Naive B cell (primary cell): ENCODE measurements around the gene RILPL1. TPM values are rescaled to one million over a fixed set of nuclear protein-coding genes. Genes with fewer than 3 reads are reported as not detected.
"Not testable (repeated sequence)": the region's sequence is repeated elsewhere in the genome, so short reads cannot be mapped to it uniquely, and the experiment has no call there.

ENCODE experiments used
- ATAC-seq, 2 donors: fragments of 150-1000 bp; cut with Tn5 transposase; 2 replicates each; pipeline ENCODE4 v1.10.0; 2021; ENCODE audit warnings: low read depth in 2 of 2, mild to moderate bottlenecking in 2 of 2, moderate library complexity in 2 of 2
- DNase-seq: peaks from one replicate; pipeline ENCODE4 v3.0.0; 2022
- H3K27ac Mint-ChIP-seq, 6 donors: one replicate each; pipeline ENCODE4 v1.8.0; 2020 to 2022; ENCODE audit warnings: mild to moderate bottlenecking in 6 of 6, mixed read lengths in 6 of 6, moderate library complexity in 5 of 6, inconsistent platforms in 2 of 6
- H3K27me3 Mint-ChIP-seq, 3 donors: one replicate each; pipeline ENCODE4 v1.8.0; 2021 to 2022; ENCODE audit warnings: mixed read lengths in 3 of 3, mild to moderate bottlenecking in 1 of 3
- H3K36me3 Mint-ChIP-seq, 2 donors: one replicate each; pipeline ENCODE4 v1.8.0; 2020 to 2022; ENCODE audit warnings: mixed read lengths in 2 of 2, inconsistent platforms in 1 of 2, mild to moderate bottlenecking in 1 of 2
- H3K4me1 Mint-ChIP-seq, 3 donors: one replicate each; pipeline ENCODE4 v1.8.0; 2020 to 2022; ENCODE audit warnings: mixed read lengths in 3 of 3, inconsistent platforms in 1 of 3, mild to moderate bottlenecking in 1 of 3, moderate library complexity in 1 of 3
- H3K4me3 Mint-ChIP-seq, 8 donors: one replicate each; pipeline ENCODE4 v1.8.0; 2020 to 2022; ENCODE audit warnings: mild to moderate bottlenecking in 8 of 8, mixed read lengths in 8 of 8, moderate library complexity in 8 of 8, inconsistent platforms in 2 of 8
- H3K9me3 Mint-ChIP-seq, 7 donors: one replicate each; pipeline ENCODE4 v1.8.0; 2020 to 2022; ENCODE audit warnings: mixed read lengths in 7 of 7, mild to moderate bottlenecking in 5 of 7, inconsistent platforms in 2 of 7, moderate library complexity in 1 of 7
- polyA plus RNA-seq, 6 donors: library from polyadenylated mRNA; unstranded; fragments of 300-500 nt; fragmentation: Illumina TruSeq; gene quantifications; one replicate each; pipeline ENCODE4 v1.2.3, GENCODE V29; 2021; ENCODE audit warnings: low read depth in 6 of 6

Gene RILPL1
- polyA plus RNA-seq, 6 donors from 2014 or later = 0.07 to 0.25 (median 0.14) TPM; not detected in 2

- DNase-seq = peak; percentile 92
- Mint-ChIP-seq H3K4me3 (peak within 1 kb of the TSS; percentile 94 to 99 (median 96)), H3K9me3 (no peaks in the 10 kb centered on the region), H3K27ac (peak within 1 kb of the TSS; percentile 91 to 99 (median 96)), H3K36me3 (no peaks in the 10 kb centered on the region), H3K27me3 (no peaks in the 10 kb centered on the region), H3K4me1 (peaks cover 22 to 47% (median 45%) of the 10 kb centered on the region in 3 donors)
- ATAC-seq = peak; percentile 85 to 88
These were observed 97.2 kb downstream of the RILPL1 start, which contains the start of gene RILPL2 for GRCh38 chr12:123436017-123436964. RILPL2 (minus strand) TSS chr12:123436684; CDS start chr12:123436420, 264 bp downstream.

- H3K27ac Mint-ChIP-seq = peak overlapping the region; percentile 91 to 99 (median 96)
- no peak for DNase-seq
- H3K4me1 Mint-ChIP-seq = peaks cover 26 to 53% (median 49%) of the 10 kb centered on the region in 3 donors
- H3K9me3 Mint-ChIP-seq = no peaks in the 10 kb centered on the region
- no peaks in the 10 kb centered on the region for H3K27me3 Mint-ChIP-seq
- no peak for ATAC-seq
- peak overlapping the region; percentile 94 to 99 (median 96) for H3K4me3 Mint-ChIP-seq
- no peaks in the 10 kb centered on the region for H3K36me3 Mint-ChIP-seq
These were observed 97.9 kb downstream of the RILPL1 start for GRCh38 chr12:123435636-123436016.

GRCh38 chr12:123433615-123434014 lies 99.9 kb downstream of the RILPL1 start:
- peak overlapping the region; percentile 2 to 99 (median 82) for H3K4me3 Mint-ChIP-seq
- H3K4me1 Mint-ChIP-seq = peaks cover 26 to 58% (median 49%) of the 10 kb centered on the region in 3 donors
- ATAC-seq (no peak), DNase-seq (no peak)
- H3K27ac Mint-ChIP-seq = peak overlapping the region; percentile 76 to 97 (median 86)
- no peaks in the 10 kb centered on the region for H3K36me3 Mint-ChIP-seq
- H3K9me3 Mint-ChIP-seq = no peaks in the 10 kb centered on the region
- no peaks in the 10 kb centered on the region for H3K27me3 Mint-ChIP-seq

DNA sequence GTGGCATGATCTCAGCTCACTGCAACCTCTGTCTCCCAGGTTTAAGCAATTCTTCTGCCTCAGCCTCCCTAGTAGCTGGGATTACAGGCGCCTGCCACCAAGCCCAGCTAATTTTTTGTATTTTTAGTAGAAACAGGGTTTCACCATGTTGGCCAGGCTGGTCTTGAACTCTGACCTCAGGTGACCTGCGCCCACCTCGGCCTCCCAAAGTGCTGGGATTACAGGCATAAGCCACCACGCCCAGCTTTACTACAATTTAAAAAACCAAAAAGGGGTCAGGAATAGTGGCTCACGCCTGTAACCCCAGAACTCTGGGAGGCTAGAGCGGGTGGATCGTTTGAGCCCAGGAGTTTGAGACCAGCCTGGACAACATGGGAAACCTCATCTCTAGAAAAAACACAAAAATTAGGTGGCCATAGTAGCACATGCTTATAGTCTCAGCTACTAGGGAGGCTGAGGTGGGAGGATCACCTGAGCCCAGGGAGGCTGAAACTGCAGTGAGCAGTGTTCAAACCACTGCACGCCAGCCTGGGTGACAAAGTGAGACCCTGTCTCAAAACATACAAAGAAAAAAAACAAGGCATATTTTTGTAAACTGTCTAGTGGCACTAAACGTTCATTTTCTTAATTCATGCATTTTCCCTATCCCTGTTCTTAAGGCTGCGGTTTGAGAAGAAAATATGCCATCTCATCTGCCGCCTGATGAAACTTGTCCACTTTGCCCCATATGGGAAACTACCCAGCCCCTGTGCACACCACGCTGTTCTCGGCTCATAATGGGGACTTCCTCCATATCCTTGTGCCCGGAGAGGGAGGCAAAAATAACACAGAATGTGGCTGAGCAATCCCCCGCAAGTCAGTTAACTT lies 101.3 kb downstream of the RILPL1 start:
- not testable (repeated sequence) for H3K27me3 Mint-ChIP-seq, DNase-seq, H3K36me3 Mint-ChIP-seq, H3K9me3 Mint-ChIP-seq
- peak; percentile 22 to 29 for ATAC-seq
- Mint-ChIP-seq H3K4me1 (peaks cover 27 to 67% (median 55%) of the 10 kb centered on the region in 3 donors), H3K27ac (peak overlapping the region; percentile 75 to 97 (median 77)), H3K4me3 (peak overlapping the region; percentile 59 to 99 (median 78))

GRCh38 chr12:123429101-123429500 lies 104.4 kb downstream of the RILPL1 start:
- ATAC-seq, H3K9me3 Mint-ChIP-seq, H3K27me3 Mint-ChIP-seq, H3K36me3 Mint-ChIP-seq, DNase-seq: not testable (repeated sequence)
- Mint-ChIP-seq H3K4me3 (peak overlapping the region in 2 of 8 donors; percentile 35 to 40), H3K27ac (peak overlapping the region in 3 of 6 donors; percentile 77 to 95 (median 84)), H3K4me1 (peaks cover 22 to 54% (median 39%) of the 10 kb centered on the region in 3 donors)

- Mint-ChIP-seq H3K4me3 (peak overlapping the region in 3 of 8 donors; percentile 35 to 41 (median 40)), H3K27me3 (no peaks in the 10 kb centered on the region), H3K4me1 (peaks cover 22 to 52% (median 36%) of the 10 kb centered on the region in 3 donors), H3K36me3 (no peaks in the 10 kb centered on the region), H3K27ac (peak overlapping the region in 5 of 6 donors; percentile 84 to 99 (median 98)), H3K9me3 (peaks cover 0 to 2% (median 0%) of the 10 kb centered on the region in 7 donors)
- no peak for DNase-seq
- ATAC-seq = no peak
These were observed 104.9 kb downstream of the RILPL1 start for GRCh38 chr12:123428591-123428990.

DNA sequence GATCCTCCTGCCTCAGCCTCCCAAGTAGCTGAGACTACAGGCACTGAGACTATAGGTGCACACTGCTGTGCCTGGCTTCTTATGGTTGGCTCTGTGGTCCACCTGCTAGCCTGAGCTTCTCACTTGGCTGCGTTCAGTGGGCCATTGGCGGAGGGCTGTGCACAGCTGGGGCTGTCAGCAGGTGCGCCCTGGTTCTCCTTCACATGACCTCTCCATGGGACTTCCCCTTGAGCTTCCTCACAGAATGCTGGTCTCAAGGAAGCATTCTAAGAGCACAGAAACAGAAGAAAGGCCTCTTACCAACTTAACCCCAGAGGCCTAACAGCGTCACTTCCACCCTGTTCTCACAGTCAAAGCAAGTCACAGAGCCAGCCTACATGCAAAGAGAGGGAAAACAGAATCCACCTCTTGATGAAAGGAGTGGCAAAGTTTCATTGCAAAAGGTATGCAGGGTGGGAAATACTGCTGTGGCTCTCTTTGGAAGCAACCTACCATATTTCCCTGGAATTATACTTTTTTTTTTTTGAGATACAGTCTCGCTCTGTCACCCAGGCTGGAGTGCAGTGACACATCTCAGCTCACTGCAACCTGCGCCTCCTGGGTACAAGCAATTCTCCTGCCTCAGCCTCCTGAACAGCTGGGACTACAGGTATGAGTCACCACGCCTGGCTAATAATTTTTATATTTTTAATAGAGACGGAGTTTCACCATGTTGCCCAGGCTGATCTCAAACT lies 106.3 kb downstream of the RILPL1 start:
- no peaks in the 10 kb centered on the region for H3K36me3 Mint-ChIP-seq
- peaks cover 16 to 47% (median 27%) of the 10 kb centered on the region in 3 donors for H3K4me1 Mint-ChIP-seq
- H3K27ac Mint-ChIP-seq = peak overlapping the region; percentile 73 to 99 (median 98)
- peak overlapping the region in 7 of 8 donors; percentile 15 to 80 (median 60) for H3K4me3 Mint-ChIP-seq
- peaks cover 0 to 2% (median 0%) of the 10 kb centered on the region in 7 donors for H3K9me3 Mint-ChIP-seq
- DNase-seq (peak; percentile 87), ATAC-seq (peak; percentile 96 to 97)
- no peaks in the 10 kb centered on the region for H3K27me3 Mint-ChIP-seq

GRCh38 chr12:123421314-123421713 lies 112.2 kb downstream of the RILPL1 start:
- Mint-ChIP-seq H3K4me1 (peaks cover 5 to 15% (median 8%) of the 10 kb centered on the region in 3 donors), H3K36me3 (peaks cover 5 to 8% of the 10 kb centered on the region in 2 donors), H3K27me3 (no peaks in the 10 kb centered on the region), H3K4me3 (no peak overlapping the region), H3K9me3 (no peaks in the 10 kb centered on the region), H3K27ac (peak overlapping the region in 4 of 6 donors; percentile 38 to 71 (median 46))
- ATAC-seq (no peak), DNase-seq (no peak)

Other genes starting within 250 kb of the RILPL1 start
- 10 to 100 TPM; 17.2 to 30.6 (median 24.1) TPM for gene SBNO1, start 168.9 kb downstream of the RILPL1 start, polyA plus RNA-seq
- 1 to 10 TPM in 3 of 6 donors, under 1 TPM in 3; 0.15 to 2.7 (median 1.4) TPM for gene KMT5A, start 149.6 kb downstream of the RILPL1 start, polyA plus RNA-seq
- 1 to 10 TPM; 2.2 to 5.3 (median 4.8) TPM for gene RILPL2, start 97.0 kb downstream of the RILPL1 start, polyA plus RNA-seq
- 10 to 100 TPM; 18.0 to 29.1 (median 28.4) TPM for gene SNRNP35, start 75.6 kb downstream of the RILPL1 start, polyA plus RNA-seq
- gene TMED2, start 50.8 kb upstream of the RILPL1 start, polyA plus RNA-seq = 100 to 1,000 TPM; 214 to 412 (median 283) TPM
- gene DDX55, start 68.4 kb upstream of the RILPL1 start, polyA plus RNA-seq = 10 to 100 TPM; 12.2 to 21.3 (median 15.4) TPM
- 10 to 100 TPM; 54.1 to 79.3 (median 71.9) TPM for gene EIF2B1, start 100.0 kb upstream of the RILPL1 start, polyA plus RNA-seq
- gene GTF2H3, start 100.1 kb upstream of the RILPL1 start, polyA plus RNA-seq = 10 to 100 TPM; 18.6 to 43.7 (median 32.1) TPM
- gene TCTN2, start 137.4 kb upstream of the RILPL1 start, polyA plus RNA-seq = 1 to 10 TPM in 4 of 6 donors, under 1 TPM in 1, not detected in 1; 0.64 to 3.7 (median 1.5) TPM
- 10 to 100 TPM in 5 of 6 donors, 1 to 10 TPM in 1; 6.6 to 21.4 (median 18.8) TPM for gene ATP6V0A2, start 178.6 kb upstream of the RILPL1 start, polyA plus RNA-seq
- gene DNAH10, start 228.6 kb upstream of the RILPL1 start, polyA plus RNA-seq = under 1 TPM in 5 of 6 donors, not detected in 1; 0.03 to 0.33 (median 0.17) TPM